HL-60 (cell line): ENCODE data around the gene TMEM100.

Experiments used
- DNase-seq, 2 experiments: peaks; one replicate each; pipeline ENCODE4 v3.0.0-alpha.2; 2010 to 2020; ENCODE audit warnings: low read depth in 1 of 2, low spot score in 1 of 2
- H3K27ac ChIP-seq: fragments of 250-450 bp; sonication (Bioruptor Pico); replicated peaks from 2 replicates; pipeline ENCODE4 v1.5.1; 2020; ENCODE audit warnings: mild to moderate bottlenecking, moderate library complexity
- H3K27me3 ChIP-seq: fragments of 250-450 bp; sonication (Bioruptor Pico); 2 replicates; pipeline ENCODE4 v1.5.1; 2021; ENCODE audit warnings: mild to moderate bottlenecking, moderate library complexity; ENCODE audit not compliant: insufficient read depth, poor library complexity, severe bottlenecking
- H3K4me3 ChIP-seq: replicated peaks from 2 replicates; pipeline ENCODE4 v1.5.1; 2011; ENCODE audit warnings: mild to moderate bottlenecking, control low read depth, low read length; ENCODE audit not compliant: insufficient read depth
- GABPA ChIP-seq: IDR thresholded peaks from 2 replicates; pipeline ENCODE4 v1.6.1; 2012; ENCODE audit warnings: low read depth
- POLR2AphosphoS5 ChIP-seq: IDR thresholded peaks from 2 replicates; pipeline ENCODE4 v1.6.1; 2012; ENCODE audit warnings: low read depth
- SPI1 ChIP-seq: IDR thresholded peaks from 2 replicates; pipeline ENCODE4 v1.6.1; 2012; ENCODE audit warnings: low read depth, mild to moderate bottlenecking, borderline replicate concordance
- TF ChIP-seq, protein P1 (sequence below): IDR thresholded peaks from 2 replicates; pipeline ENCODE4 v1.6.1; 2012; ENCODE audit warnings: low read depth; ENCODE audit not compliant: insufficient replicate concordance
- TF ChIP-seq, protein P2 (sequence below): IDR thresholded peaks from one replicate; pipeline ENCODE4 v1.5.1; 2011; ENCODE audit warnings: low read length, control low read depth, inconsistent platforms; ENCODE audit not compliant: insufficient read depth

The TMEM100 gene

DNA sequence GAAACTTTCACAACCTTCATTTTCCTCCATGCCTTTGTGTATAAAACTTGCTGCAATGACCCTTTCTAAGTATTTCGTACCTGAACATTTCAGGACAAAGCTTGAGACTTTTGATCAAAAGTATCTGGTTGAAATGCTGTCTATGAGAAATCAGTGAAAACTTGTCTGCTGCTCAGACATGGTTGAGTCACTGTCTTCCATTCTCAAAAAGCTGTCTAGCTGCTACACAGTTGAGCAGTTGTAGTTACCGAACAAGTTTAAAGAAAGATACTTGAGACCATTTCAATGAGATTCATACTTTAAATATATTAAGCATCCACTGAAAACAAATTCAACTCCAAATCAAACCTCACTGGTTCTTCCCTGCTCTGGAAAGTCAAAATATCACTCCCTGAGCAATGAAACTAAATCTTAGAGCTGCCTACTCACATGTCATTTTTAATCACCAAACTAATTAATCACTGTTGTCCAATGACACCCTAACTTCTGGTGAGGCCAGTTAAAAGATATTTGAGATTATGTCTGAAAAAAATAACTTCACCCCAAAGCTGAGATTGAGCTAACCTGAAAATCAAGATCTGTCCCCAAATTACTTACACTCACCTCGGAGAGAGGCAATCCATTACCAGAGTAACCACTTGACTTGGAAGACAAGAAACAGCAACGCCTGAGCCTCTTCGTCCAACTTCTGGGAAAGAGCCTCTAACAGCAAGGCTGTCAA is 488 bp downstream of the TMEM100 start:
- no peak for DNase-seq
- TF ChIP-seq GABPA (no peak), SPI1 (no peak), POLR2AphosphoS5 (no peak)
- TF ChIP-seq, protein P1, sequence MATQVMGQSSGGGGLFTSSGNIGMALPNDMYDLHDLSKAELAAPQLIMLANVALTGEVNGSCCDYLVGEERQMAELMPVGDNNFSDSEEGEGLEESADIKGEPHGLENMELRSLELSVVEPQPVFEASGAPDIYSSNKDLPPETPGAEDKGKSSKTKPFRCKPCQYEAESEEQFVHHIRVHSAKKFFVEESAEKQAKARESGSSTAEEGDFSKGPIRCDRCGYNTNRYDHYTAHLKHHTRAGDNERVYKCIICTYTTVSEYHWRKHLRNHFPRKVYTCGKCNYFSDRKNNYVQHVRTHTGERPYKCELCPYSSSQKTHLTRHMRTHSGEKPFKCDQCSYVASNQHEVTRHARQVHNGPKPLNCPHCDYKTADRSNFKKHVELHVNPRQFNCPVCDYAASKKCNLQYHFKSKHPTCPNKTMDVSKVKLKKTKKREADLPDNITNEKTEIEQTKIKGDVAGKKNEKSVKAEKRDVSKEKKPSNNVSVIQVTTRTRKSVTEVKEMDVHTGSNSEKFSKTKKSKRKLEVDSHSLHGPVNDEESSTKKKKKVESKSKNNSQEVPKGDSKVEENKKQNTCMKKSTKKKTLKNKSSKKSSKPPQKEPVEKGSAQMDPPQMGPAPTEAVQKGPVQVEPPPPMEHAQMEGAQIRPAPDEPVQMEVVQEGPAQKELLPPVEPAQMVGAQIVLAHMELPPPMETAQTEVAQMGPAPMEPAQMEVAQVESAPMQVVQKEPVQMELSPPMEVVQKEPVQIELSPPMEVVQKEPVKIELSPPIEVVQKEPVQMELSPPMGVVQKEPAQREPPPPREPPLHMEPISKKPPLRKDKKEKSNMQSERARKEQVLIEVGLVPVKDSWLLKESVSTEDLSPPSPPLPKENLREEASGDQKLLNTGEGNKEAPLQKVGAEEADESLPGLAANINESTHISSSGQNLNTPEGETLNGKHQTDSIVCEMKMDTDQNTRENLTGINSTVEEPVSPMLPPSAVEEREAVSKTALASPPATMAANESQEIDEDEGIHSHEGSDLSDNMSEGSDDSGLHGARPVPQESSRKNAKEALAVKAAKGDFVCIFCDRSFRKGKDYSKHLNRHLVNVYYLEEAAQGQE, result no peak
- TF ChIP-seq, protein P2, sequence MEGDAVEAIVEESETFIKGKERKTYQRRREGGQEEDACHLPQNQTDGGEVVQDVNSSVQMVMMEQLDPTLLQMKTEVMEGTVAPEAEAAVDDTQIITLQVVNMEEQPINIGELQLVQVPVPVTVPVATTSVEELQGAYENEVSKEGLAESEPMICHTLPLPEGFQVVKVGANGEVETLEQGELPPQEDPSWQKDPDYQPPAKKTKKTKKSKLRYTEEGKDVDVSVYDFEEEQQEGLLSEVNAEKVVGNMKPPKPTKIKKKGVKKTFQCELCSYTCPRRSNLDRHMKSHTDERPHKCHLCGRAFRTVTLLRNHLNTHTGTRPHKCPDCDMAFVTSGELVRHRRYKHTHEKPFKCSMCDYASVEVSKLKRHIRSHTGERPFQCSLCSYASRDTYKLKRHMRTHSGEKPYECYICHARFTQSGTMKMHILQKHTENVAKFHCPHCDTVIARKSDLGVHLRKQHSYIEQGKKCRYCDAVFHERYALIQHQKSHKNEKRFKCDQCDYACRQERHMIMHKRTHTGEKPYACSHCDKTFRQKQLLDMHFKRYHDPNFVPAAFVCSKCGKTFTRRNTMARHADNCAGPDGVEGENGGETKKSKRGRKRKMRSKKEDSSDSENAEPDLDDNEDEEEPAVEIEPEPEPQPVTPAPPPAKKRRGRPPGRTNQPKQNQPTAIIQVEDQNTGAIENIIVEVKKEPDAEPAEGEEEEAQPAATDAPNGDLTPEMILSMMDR, result no peak
- Histone ChIP-seq H3K27ac (no peak overlapping the region), H3K27me3 (peaks cover 20% of the 10 kb centered on the region), H3K4me3 (no peak overlapping the region)

DNA sequence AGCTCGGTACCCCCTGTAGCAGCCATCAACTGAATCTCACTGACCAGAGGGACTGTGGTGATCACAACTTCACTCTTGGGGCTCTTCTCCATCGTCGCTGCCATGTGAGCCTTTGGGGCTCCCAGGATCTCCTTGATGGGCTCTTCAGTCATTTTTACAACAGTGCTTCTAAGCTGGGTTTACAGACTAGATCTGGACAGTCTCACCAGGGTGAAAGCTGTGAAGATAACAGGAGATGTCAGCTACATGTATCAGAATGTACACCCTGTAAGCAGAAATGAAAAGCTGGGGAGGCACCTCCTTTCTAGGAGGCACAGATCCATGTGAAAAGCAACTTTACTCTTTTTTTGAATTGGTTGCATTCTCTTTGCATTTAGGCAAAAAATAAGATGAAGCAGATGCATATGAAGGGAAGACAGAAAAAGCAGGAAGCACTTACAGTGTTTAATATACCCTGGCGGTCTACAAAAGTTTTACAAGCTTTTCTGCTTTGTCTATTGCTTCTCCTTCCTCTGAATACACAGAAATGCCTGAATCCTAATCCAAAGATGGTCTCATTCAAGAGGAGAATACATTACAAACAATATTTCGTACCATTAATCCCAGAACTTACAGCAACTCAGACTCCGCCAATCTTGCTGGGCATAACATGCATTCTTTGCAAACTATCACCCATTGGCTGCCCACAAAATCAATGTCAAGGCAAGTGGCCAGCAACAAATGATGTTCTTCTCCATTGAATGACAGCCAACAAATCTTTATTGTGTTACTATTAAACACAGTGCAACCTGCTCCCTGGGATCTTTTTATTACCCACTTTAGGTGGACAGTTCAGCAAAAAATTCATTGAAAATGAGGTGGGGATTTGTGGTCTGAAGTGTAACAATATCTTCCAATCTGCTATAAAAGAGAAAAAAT is 1.5 kb downstream of the TMEM100 start:
- H3K27ac ChIP-seq, result no peak overlapping the region
- no peak for DNase-seq
- no peak overlapping the region for H3K4me3 ChIP-seq
- TF ChIP-seq, protein P1, result no peak
- TF ChIP-seq, protein P2, result no peak
- TF ChIP-seq POLR2AphosphoS5 (no peak), SPI1 (no peak), GABPA (no peak)
- peaks cover 20% of the 10 kb centered on the region for H3K27me3 ChIP-seq

GRCh38 chr17:55717898-55718735 is 4.5 kb downstream of the TMEM100 start:
- Histone ChIP-seq H3K4me3 (no peak overlapping the region), H3K27me3 (peaks cover 8% of the 10 kb centered on the region), H3K27ac (no peak overlapping the region)
- DNase-seq, result peak in 1 of 2 experiments; percentile 66
- TF ChIP-seq, protein P1, result no peak
- TF ChIP-seq POLR2AphosphoS5 (no peak), SPI1 (no peak), GABPA (0 out of 2 replicates have a peak, but pooled peaks have one; percentile 14)
- TF ChIP-seq, protein P2, result peak; percentile 14
